ENCODE results near the gene ARF3.
A peak's percentile ranks its signal among the peaks of the same experiment; 100 is the strongest.
"Not testable (repeated sequence)": the region's sequence is repeated elsewhere in the genome, so short reads cannot be mapped to it uniquely, and the experiment has no call there.

Gene ARF3

GRCh38 chr12:48925304-48926011, 31.8 kb downstream of the ARF3 start, which contains the start of gene FKBP11:
FKBP11 (minus strand) TSS chr12:48925492; CDS start chr12:48925428, 64 bp downstream.
- DNase-seq, result peak; percentile 68 to 73

GRCh38 chr12:48924617-48925303, 32.5 kb downstream of the ARF3 start:
- DNase-seq, result peak; percentile 76 to 79

GRCh38 chr12:48923117-48923516, 34.2 kb downstream of the ARF3 start:
- no peak for DNase-seq

- DNase-seq, result peak; percentile 31 to 37
These were observed 39.3 kb downstream of the ARF3 start for GRCh38 chr12:48917857-48918537.

GRCh38 chr12:48910196-48910595, 47.1 kb downstream of the ARF3 start:
- no peak for DNase-seq

GRCh38 chr12:48909698-48910097, 47.6 kb downstream of the ARF3 start:
- not testable (repeated sequence) for DNase-seq

GRCh38 chr12:48907245-48907644, 50.0 kb downstream of the ARF3 start:
- no peak for DNase-seq

GRCh38 chr12:48903982-48904411, 53.3 kb downstream of the ARF3 start:
- DNase-seq, result peak; percentile 81 to 88

GRCh38 chr12:48903363-48903981, 53.8 kb downstream of the ARF3 start:
- DNase-seq, result no peak

GRCh38 chr12:48901278-48901677, 56.0 kb downstream of the ARF3 start:
- DNase-seq, result no peak

- DNase-seq, result no peak
These were observed 57.6 kb downstream of the ARF3 start for GRCh38 chr12:48899651-48900050.

GRCh38 chr12:48894271-48894670, 63.0 kb downstream of the ARF3 start:
- DNase-seq, result no peak

- DNase-seq, result peak; percentile 65 to 68
These were observed 66.4 kb downstream of the ARF3 start for GRCh38 chr12:48890657-48891418.

GRCh38 chr12:48889679-48890078, 67.6 kb downstream of the ARF3 start:
- DNase-seq, result no peak
